ENCODE measurements around the gene SRRM4. TPM values are rescaled to one million over a fixed set of nuclear protein-coding genes. Genes with fewer than 3 reads are reported as not detected.

SRRM4 gene
- total and polyA plus RNA-seq, 10 of the 15 experiments (the other 5 are each of a cell fraction or from before 2014, with no cell fraction given), result under 0.01 to 0.01 TPM; not detected in 8

DNA sequence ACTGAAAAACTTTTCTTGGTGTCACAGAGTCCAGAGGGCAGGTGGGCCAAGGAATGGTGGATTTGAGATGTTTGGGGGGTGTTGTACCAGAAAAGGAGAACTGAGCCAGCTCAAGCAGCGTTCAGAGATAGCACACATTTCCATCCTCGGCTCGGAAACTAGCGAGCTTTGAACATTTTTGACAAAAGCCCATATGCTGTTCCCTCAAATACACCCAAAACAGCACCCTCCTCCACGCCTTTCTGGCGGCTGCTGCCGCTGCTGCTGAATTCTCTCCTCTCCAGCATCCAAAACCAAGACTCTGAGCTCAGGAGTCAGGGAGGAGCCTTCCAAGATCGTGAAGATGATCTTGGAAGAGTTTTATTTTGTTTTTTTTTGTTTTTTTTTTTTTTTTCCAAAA is 961 bp downstream of the SRRM4 start:
- no peak overlapping the region for H3K27ac ChIP-seq (ENCODE audit: control insufficient read depth, insufficient read depth)
- no peak for FAIRE-seq
- H2AFZ ChIP-seq (ENCODE audit: control insufficient read depth, low read depth, low read length), result no peak overlapping the region
- H3K9ac ChIP-seq (ENCODE audit: control insufficient read depth, insufficient read depth, low read length), result no peak overlapping the region
- peaks cover 1 to 7% of the 10 kb centered on the region in 2 experiments; a peak in 1 of 4 replicates for H3K27me3 ChIP-seq (replicated peaks in 1 of 2; ENCODE audit: control insufficient read depth in 2 of 2, insufficient read depth in 2 of 2, low read length in 1 of 2)
- intact Hi-C loops (cut with micrococcal nuclease; ENCODE audit: unreplicated experiment), result loop anchor here (5.0 kb wide), 1 partner anchor 565 kb away; no protein-coding TSS in a partner anchor
- ChIA-PET SMC1A (ENCODE audit: uncharacterized antibody, unreplicated experiment) (no interaction called here), POLR2A (no interaction called here), RAD21 (ENCODE audit: unreplicated experiment) (no interaction called here), CTCF (interaction anchor here (1.0 kb wide), 1 partner anchor 462 kb away, joined by 3 read pairs; no protein-coding TSS in a partner anchor)
- no peak overlapping the region for H3K4me2 ChIP-seq (ENCODE audit: control insufficient read depth, insufficient read depth)
- H3K4me3 ChIP-seq, result no peak overlapping the region
- BruUV-seq (replicated peaks), result no TSS peak
- WGBS (ENCODE audit: insufficient coverage, insufficient replicate concordance, low lambda C conversion rate, missing lambda C conversion rate), result 1% methylated on average over 8 of the region's 8 CpGs
- in situ Hi-C loops (cut with MboI), result no loop called here
- H3K9me3 ChIP-seq (replicated peaks; ENCODE audit: control insufficient read depth, insufficient read depth, low read length), result no peaks in the 10 kb centered on the region
- H3K36me3 ChIP-seq (ENCODE audit: control insufficient read depth in 2 of 2, insufficient read depth in 2 of 2, low read length in 1 of 2), result no peaks in the 10 kb centered on the region
- no peak for DNase-seq (ENCODE audit: low read depth, low spot score)
- no peaks in the 10 kb centered on the region for H3K79me2 ChIP-seq (ENCODE audit: control insufficient read depth, insufficient read depth, low read length)
- H3K4me1 ChIP-seq (ENCODE audit: control insufficient read depth, insufficient read depth, low read length), result no peaks in the 10 kb centered on the region
- no peak for ATAC-seq
- no peaks in the 10 kb centered on the region for H4K20me1 ChIP-seq (ENCODE audit: control insufficient read depth, insufficient read depth)
- TF ChIP-seq TARDBP (IDR thresholded peaks at IDR 0.05; ENCODE audit: borderline replicate concordance), result no peak
- no peak for TF ChIP-seq KAT2A (conservative IDR thresholded peaks at IDR 0.05; ENCODE audit: control insufficient read depth, low read depth, low read length)
- no peak for TF ChIP-seq NR2C1 (IDR thresholded peaks at IDR 0.05)
- TF ChIP-seq IKZF2 (IDR thresholded peaks at IDR 0.05), result no peak
- no peak for TF ChIP-seq HDAC6 (IDR thresholded peaks at IDR 0.05; ENCODE audit: unreplicated experiment)

DNA sequence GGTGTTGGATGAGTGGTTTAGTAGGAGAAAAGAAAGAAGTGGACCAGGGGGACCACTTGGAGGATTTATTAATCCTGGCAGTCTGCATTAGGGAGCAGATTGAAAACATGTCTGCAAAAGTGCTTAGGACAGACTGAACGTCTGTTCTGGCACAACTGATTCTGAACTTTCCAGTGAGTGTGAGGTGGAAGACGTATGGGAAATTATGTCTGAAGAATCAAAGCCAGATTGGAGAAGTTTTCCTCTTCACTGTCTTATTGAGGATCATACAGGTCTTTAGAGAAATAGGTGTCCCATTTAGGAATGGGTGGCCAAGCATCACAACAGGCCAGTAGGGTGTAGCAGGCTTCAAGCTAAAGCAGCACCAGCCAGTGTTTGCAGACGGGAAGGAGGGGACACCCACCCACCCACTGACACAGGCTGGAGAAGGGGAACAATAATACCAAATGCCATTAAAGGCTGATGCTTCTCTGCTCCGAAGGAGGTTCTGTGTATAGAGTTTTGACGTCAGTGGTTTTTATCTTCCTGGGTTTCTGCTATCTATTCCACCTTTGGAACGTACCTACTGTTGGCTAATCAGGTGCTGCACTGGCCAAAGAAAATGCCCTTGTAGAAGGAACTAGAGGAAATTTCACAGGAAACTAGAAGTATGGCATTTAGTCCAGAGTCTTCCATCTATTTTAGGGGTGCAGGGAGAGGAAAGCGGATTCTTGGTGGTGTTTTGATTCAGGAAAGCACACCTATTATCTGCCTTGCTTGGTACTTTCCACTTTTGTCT is 1.8 kb downstream of the SRRM4 start:
- no TSS peak for BruUV-seq (replicated peaks)
- ChIA-PET RAD21 (ENCODE audit: unreplicated experiment) (no interaction called here), POLR2A (no interaction called here), SMC1A (ENCODE audit: uncharacterized antibody, unreplicated experiment) (no interaction called here), CTCF (no interaction called here)
- Histone ChIP-seq H3K27me3 (replicated peaks in 1 of 2; ENCODE audit: control insufficient read depth in 2 of 2, insufficient read depth in 2 of 2, low read length in 1 of 2) (peaks cover 1 to 7% of the 10 kb centered on the region in 2 experiments; a peak in 1 of 4 replicates), H3K4me1 (ENCODE audit: control insufficient read depth, insufficient read depth, low read length) (no peaks in the 10 kb centered on the region), H3K36me3 (ENCODE audit: control insufficient read depth in 2 of 2, insufficient read depth in 2 of 2, low read length in 1 of 2) (no peaks in the 10 kb centered on the region), H3K9ac (ENCODE audit: control insufficient read depth, insufficient read depth, low read length) (no peak overlapping the region), H3K9me3 (replicated peaks; ENCODE audit: control insufficient read depth, insufficient read depth, low read length) (no peaks in the 10 kb centered on the region), H3K79me2 (ENCODE audit: control insufficient read depth, insufficient read depth, low read length) (no peaks in the 10 kb centered on the region), H2AFZ (ENCODE audit: control insufficient read depth, low read depth, low read length) (no peak overlapping the region), H4K20me1 (ENCODE audit: control insufficient read depth, insufficient read depth) (no peaks in the 10 kb centered on the region), H3K27ac (ENCODE audit: control insufficient read depth, insufficient read depth) (no peak overlapping the region), H3K4me3 (no peak overlapping the region), H3K4me2 (ENCODE audit: control insufficient read depth, insufficient read depth) (no peak overlapping the region)
- in situ Hi-C loops (cut with MboI), result no loop called here
- FAIRE-seq (no peak), DNase-seq (ENCODE audit: low read depth, low spot score) (no peak), ATAC-seq (no peak)
- WGBS (ENCODE audit: insufficient coverage, insufficient replicate concordance, low lambda C conversion rate, missing lambda C conversion rate), result 22% methylated on average over 7 of the region's 7 CpGs
- intact Hi-C loops (cut with micrococcal nuclease; ENCODE audit: unreplicated experiment), result loop anchor here (5.0 kb wide), 1 partner anchor 564 kb away; no protein-coding TSS in a partner anchor
- TF ChIP-seq SIN3A (IDR thresholded peaks at IDR 0.05; ENCODE audit: low read depth, low read length) (no peak), EGR1 (IDR thresholded peaks at IDR 0.05; ENCODE audit: borderline replicate concordance in 1 of 2, low read depth in 2 of 2, low read length in 2 of 2) (no peak), ZZZ3 (IDR thresholded peaks at IDR 0.05; ENCODE audit: control insufficient read depth, insufficient read length, low read depth) (no peak), MTA3 (IDR thresholded peaks at IDR 0.05; ENCODE audit: borderline replicate concordance, low read length) (no peak), BACH1 (IDR thresholded peaks at IDR 0.05; ENCODE audit: borderline replicate concordance) (no peak)
